HG03025 (cell line): ENCODE measurements around the gene CCNA2.

ENCODE experiments used
- ATAC-seq: cut with Tn5 transposase; IDR thresholded peaks from one replicate; pipeline ENCODE4 v1.9.1; 2021; ENCODE audit warnings: mild to moderate bottlenecking, moderate library complexity; ENCODE audit not compliant: unreplicated experiment, low FRiP score

CCNA2 gene

GRCh38 chr4:121823505-121824170 is at the start of gene CCNA2:
Gene CCNA2 (minus strand): TSS chr4:121823883. CDS start chr4:121823628, 255 bp downstream.
- peak; percentile 94 for ATAC-seq

- ATAC-seq: peak; percentile 99
Measured at GRCh38 chr4:121869841-121870822, 46.4 kb upstream of the CCNA2 start, which contains the start of gene BBS7. Gene BBS7 (minus strand): TSS chr4:121870474. CDS start chr4:121870313, 161 bp downstream.

GRCh38 chr4:121863799-121864198 is 40.1 kb upstream of the CCNA2 start:
- ATAC-seq: no peak

- ATAC-seq: no peak
Measured at GRCh38 chr4:121861426-121861825, 37.7 kb upstream of the CCNA2 start.

GRCh38 chr4:121860121-121860520 is 36.4 kb upstream of the CCNA2 start:
- no peak for ATAC-seq

GRCh38 chr4:121851354-121851753 is 27.7 kb upstream of the CCNA2 start:
- ATAC-seq: no peak

- no peak for ATAC-seq
Measured at GRCh38 chr4:121846662-121847061, 23.0 kb upstream of the CCNA2 start.

GRCh38 chr4:121842862-121843261 is 19.2 kb upstream of the CCNA2 start:
- ATAC-seq: no peak

- ATAC-seq: no peak
Measured at GRCh38 chr4:121838136-121838535, 14.5 kb upstream of the CCNA2 start.

GRCh38 chr4:121829511-121829910 is 5.8 kb upstream of the CCNA2 start:
- ATAC-seq: no peak

- no peak for ATAC-seq
Measured at GRCh38 chr4:121827853-121828252, 4.2 kb upstream of the CCNA2 start.

GRCh38 chr4:121824950-121825349 is 1.3 kb upstream of the CCNA2 start:
- ATAC-seq: no peak

- no peak for ATAC-seq
Measured at GRCh38 chr4:121824171-121824527, 466 bp upstream of the CCNA2 start.

GRCh38 chr4:121822796-121823504 is 733 bp downstream of the CCNA2 start:
- ATAC-seq: peak; percentile 50

GRCh38 chr4:121822047-121822446 is 1.6 kb downstream of the CCNA2 start:
- no peak for ATAC-seq

GRCh38 chr4:121819216-121819965 is 4.3 kb downstream of the CCNA2 start:
- ATAC-seq: no peak

GRCh38 chr4:121818215-121818614 is 5.5 kb downstream of the CCNA2 start:
- no peak for ATAC-seq

- ATAC-seq: no peak
Measured at GRCh38 chr4:121817701-121818100, 6.0 kb downstream of the CCNA2 start.

GRCh38 chr4:121817006-121817405 is 6.7 kb downstream of the CCNA2 start:
- ATAC-seq: no peak

GRCh38 chr4:121814756-121815155 is 8.9 kb downstream of the CCNA2 start:
- no peak for ATAC-seq
